ENCODE measurements around the gene TEX101.

DNA sequence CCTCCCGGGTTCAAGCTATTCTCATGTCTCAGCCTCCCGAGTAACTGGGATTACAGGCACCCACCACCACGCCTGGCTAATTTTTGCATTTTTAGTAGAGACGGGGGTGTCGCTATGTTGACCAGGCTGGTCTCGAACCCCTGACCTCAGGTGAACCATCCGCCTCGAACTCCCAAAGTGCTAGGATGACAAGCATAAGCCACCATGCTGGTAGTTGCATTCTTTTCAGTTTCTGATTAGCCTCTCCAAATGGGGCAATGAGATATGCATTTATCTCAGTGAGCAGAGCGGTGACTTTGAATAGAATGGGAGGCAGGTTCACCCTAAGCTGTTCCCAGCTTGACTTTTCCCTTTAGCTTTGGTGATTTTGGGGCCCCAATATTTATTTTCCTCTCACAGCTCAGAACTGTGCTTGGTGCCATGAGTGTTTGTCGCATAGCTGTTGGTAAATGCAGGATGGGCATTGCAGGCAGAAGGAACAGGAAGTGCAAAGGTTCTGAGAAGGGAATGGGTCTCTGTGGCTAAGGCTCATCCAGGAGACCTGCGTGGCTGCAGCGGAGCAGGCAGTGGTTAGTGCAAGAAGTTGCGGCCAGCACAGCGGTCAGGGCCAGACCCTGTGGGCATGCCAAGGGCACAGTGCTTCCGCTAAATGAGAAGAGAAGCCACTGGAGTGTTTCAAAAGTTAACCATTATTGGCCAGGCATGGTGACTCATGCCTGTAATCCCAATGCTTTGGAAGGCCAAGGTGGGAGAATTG, 30.0 kb downstream of the TEX101 start:
- TF ChIP-seq ZBTB33 (IDR thresholded peaks at IDR 0.05) (no peak), CTCF (IDR thresholded peaks at IDR 0.05; ENCODE audit: low read depth, low read length, missing input control) (no peak), TAF1 (conservative IDR thresholded peaks at IDR 0.05) (no peak), HNF4G (IDR thresholded peaks at IDR 0.05) (no peak), YY1 (IDR thresholded peaks at IDR 0.05) (no peak), SP1 (IDR thresholded peaks at IDR 0.05) (no peak)
- TF ChIP-seq, protein P1, sequence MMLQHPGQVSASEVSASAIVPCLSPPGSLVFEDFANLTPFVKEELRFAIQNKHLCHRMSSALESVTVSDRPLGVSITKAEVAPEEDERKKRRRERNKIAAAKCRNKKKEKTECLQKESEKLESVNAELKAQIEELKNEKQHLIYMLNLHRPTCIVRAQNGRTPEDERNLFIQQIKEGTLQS (IDR thresholded peaks at IDR 0.05), result no peak
